Mucosa of descending colon (tissue), 3 donors: ENCODE data around the gene FZR1. TPM values are rescaled to one million over a fixed set of nuclear protein-coding genes. Genes with fewer than 3 reads are reported as not detected.
A peak's percentile ranks its signal among the peaks of the same experiment; 100 is the strongest.
"Not testable (repeated sequence)": the region's sequence is repeated elsewhere in the genome, so short reads cannot be mapped to it uniquely, and the experiment has no call there.

Source experiments
- ATAC-seq: fragments of 200-7000 bp; cut with Tn5 transposase; one replicate; pipeline ENCODE4 v1.9.1; 2020; ENCODE audit warnings: mild to moderate bottlenecking, moderate library complexity
- DNase-seq, 3 donors: peaks; one replicate each; pipeline ENCODE4 v3.0.0-alpha.2; 2020
- H3K36me3 ChIP-seq: fragments of 200-600 bp; one replicate; pipeline ENCODE4 v1.8.0; 2021; ENCODE audit warnings: low read depth, mild to moderate bottlenecking
- H3K4me1 ChIP-seq: fragments of 200-600 bp; one replicate; pipeline ENCODE4 v1.8.0; 2021; ENCODE audit warnings: low read depth, mild to moderate bottlenecking
- H3K4me3 ChIP-seq: fragments of 200-600 bp; one replicate; pipeline ENCODE4 v1.8.0; 2021; ENCODE audit warnings: mild to moderate bottlenecking
- H3K9me3 ChIP-seq: fragments of 200-600 bp; one replicate; pipeline ENCODE4 v1.8.0; 2021; ENCODE audit warnings: mild to moderate bottlenecking
- intact Hi-C, 2 donors: fragments of 100-400 bp; cut with DNase I in 1 of 2; cut with micrococcal nuclease in 1 of 2; formaldehyde crosslinking; loops; one replicate each; pipeline versions ENCODE4 v1.11.0 to v1.11.1; 2022; cut with DNase I, micrococcal nuclease
- total RNA-seq, 3 donors: library from RNA; stranded (reverse); fragmentation: NEBNext Ultra II Directional in 2 of 3; extraction: Animal tissue kit (Norgen Biotek cat#: 25700) in 2 of 3; gene quantifications; one replicate each; pipeline versions ENCODE4 v1.2.1 to v1.2.4, GENCODE V29; 2021 to 2023
- TF ChIP-seq, protein P1 (sequence below): fragments of 200-600 bp; IDR thresholded peaks from one replicate; pipeline ENCODE4 v1.8.0; 2022; ENCODE audit warnings: antibody characterized with exemption, mild to moderate bottlenecking
- donor health status: DM: no; HTN: no; CAD: no; lungs with moderate emphysema.
- donor health status: DM: no; HTN: no; CAD: no.
- donor health status: DM: no; HTN: yes; CAD: no.

FZR1 gene
- total RNA-seq, 3 donors from 2014 or later, result 35.9 to 59.6 (median 46.4) TPM

DNA sequence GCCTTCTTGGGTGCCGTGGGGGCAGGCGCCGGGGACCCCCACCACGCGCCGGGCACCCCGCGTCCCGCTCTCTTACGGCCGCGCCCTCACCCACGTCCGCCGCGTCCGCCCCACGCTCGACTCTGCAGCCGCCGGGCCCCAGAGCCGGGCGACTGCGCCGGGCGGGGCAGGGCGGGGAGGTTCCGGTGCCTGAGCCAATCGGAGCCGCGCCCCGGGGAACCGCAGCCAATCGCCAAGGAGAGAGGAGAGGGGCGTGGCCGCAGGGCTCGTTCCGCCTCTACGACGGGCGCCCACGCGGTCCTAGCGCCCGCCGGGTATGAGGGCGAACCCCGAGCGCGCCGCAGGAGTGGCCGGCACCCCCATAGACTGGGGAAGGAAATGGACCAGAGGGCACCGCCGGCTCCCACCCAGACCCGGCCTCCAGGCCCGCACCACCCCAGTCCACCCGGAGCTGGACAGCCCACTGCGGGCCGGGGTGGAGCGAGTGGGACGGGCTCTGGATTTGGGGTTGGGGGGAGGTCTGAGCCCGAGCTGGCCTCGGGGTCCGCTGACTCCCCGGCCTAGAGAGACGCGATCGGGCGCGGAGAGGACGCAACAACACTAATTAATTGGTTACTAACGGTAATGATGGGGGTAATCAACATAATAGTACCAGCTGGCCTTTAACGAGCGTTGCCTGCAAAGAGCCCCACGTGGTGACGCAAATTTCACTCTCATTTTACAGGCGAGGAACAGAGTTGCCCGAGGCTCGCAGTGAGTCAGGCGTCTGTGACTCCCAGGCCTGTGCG, 51.5 kb downstream of the FZR1 start, which contains the start of gene MFSD12:
Gene MFSD12, minus strand, starts transcription at position 126 of the 788 bp plus-strand sequence. CDS start 183 bp downstream, outside the sequence.
- TF ChIP-seq, protein P1, sequence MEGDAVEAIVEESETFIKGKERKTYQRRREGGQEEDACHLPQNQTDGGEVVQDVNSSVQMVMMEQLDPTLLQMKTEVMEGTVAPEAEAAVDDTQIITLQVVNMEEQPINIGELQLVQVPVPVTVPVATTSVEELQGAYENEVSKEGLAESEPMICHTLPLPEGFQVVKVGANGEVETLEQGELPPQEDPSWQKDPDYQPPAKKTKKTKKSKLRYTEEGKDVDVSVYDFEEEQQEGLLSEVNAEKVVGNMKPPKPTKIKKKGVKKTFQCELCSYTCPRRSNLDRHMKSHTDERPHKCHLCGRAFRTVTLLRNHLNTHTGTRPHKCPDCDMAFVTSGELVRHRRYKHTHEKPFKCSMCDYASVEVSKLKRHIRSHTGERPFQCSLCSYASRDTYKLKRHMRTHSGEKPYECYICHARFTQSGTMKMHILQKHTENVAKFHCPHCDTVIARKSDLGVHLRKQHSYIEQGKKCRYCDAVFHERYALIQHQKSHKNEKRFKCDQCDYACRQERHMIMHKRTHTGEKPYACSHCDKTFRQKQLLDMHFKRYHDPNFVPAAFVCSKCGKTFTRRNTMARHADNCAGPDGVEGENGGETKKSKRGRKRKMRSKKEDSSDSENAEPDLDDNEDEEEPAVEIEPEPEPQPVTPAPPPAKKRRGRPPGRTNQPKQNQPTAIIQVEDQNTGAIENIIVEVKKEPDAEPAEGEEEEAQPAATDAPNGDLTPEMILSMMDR, result no peak
- Histone ChIP-seq H3K36me3 (no peaks in the 10 kb centered on the region), H3K9me3 (no peaks in the 10 kb centered on the region), H3K4me3 (peak within 1 kb of the TSS; percentile 70), H3K4me1 (peaks cover 17% of the 10 kb centered on the region)
- DNase-seq, result peak; percentile 96 to 97 (median 96)
- ATAC-seq, result peak; percentile 96
- intact Hi-C loops, result no loop called here

DNA sequence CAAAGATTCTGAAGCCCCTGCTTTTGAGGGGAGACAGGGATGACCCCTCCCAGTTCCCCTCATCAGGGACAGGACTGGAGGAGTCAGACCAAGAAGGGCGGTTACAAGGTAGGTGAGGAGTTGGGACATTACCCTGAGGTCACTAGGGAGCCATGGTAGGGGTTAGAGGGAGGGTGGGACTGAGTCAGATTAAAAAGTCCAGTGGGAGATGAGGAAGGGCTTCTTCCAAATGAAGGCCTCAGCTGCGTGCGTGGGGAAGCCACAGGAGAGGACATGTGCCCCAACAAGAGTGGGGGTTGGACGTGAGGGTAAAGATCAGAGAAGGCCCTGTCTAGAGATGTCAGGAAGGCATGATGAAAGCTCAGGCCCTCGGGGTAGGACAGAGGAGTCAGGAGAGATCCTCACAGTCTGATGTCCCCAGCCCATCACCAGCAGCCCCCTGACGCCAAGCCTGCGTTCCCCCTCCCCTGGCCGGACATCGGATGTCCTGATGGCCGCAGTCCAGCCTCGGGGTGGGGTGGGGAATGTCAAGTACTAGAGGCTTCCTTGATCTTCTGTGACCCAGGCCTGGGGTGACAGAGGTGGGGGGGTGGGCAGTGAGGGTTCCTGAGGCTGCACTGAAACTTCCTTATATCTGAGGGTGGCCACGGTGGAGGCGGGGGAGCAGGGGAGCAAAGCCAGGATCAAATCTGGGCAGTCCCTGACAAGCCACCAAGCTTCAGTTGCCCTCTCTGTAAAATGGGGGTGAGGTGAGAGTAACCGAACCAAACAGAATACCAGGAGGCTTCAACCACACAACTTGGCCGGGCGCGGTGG, 57.8 kb downstream of the FZR1 start:
- TF ChIP-seq, protein P1, result no peak
- intact Hi-C loops, result no loop called here
- ATAC-seq (no peak), DNase-seq (no peak)
- Histone ChIP-seq H3K4me3 (no peak overlapping the region), H3K4me1 (no peaks in the 10 kb centered on the region), H3K9me3 (no peaks in the 10 kb centered on the region), H3K36me3 (no peaks in the 10 kb centered on the region)

DNA sequence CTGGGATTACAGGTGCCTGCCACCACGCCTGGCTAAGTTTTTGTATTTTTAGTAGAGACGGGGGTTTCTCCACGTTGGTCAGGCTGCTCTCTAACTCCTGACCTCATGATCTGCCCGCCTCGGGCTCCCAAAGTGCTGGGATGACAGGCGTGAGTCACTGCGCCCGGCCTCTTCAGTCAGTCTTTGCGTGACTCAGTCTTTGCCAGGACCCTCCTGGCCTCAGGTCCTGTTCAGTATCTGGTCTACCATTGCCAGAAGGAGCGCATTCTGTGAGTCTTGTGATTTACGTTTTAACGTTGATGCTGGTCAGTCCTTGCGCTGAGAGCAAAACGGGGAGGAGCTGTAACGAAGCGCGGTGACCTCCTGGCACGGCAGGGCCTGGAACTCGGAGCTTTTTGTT, 59.0 kb downstream of the FZR1 start:
- TF ChIP-seq, protein P1, result no peak
- no peak for ATAC-seq
- Histone ChIP-seq H3K4me3 (no peak overlapping the region), H3K36me3 (no peaks in the 10 kb centered on the region), H3K4me1 (peaks cover 1% of the 10 kb centered on the region), H3K9me3 (no peaks in the 10 kb centered on the region)
- intact Hi-C loops, result no loop called here
- DNase-seq, result no peak

DNA sequence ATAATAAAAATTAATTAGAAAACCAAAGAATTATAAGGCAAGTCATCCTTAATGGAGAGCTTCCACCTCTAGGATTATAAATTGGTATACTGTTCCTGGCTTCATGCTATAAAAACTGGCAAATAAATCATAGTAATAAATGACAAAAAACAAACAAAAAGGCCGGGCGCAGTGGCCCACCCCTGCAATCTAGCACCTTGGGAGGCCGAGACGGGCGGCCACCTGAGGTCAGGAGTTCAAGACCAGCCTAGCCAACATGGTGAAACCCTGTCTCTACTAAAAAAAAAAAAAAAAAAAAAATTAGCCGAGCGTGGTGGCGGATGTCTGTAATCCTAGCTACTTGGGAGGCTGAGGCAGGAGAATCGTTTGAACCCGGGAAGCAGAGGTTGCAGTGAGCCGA, 63.9 kb downstream of the FZR1 start:
- H3K4me3 ChIP-seq, DNase-seq, H3K36me3 ChIP-seq, intact Hi-C loops, H3K9me3 ChIP-seq, ATAC-seq: not testable (repeated sequence)
- peaks cover 22% of the 10 kb centered on the region for H3K4me1 ChIP-seq

DNA sequence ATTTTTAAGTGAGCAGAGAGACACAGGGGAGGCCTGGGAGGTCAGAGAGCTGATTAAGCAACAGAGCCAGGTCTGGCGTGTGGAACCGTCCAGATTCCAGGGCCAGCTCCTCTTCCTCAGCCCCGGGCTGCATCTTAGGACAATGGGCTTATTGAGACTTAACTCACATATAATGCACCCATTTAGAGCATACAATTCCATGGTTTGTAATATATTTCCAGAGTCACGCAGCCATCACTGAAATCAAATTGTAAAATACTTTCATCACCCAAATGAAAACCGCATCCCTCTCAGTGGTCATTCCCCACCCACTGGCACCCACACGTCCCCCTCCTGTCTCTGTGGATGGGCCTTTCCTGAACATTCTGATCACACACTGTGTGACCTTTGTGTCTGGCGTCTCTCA, 64.5 kb downstream of the FZR1 start:
- H3K9me3 ChIP-seq, result no peaks in the 10 kb centered on the region
- intact Hi-C loops, result no loop called here
- no peak for ATAC-seq
- DNase-seq, result no peak
- H3K4me3 ChIP-seq, result no peak overlapping the region
- TF ChIP-seq, protein P1, result no peak
- H3K4me1 ChIP-seq, result peaks cover 23% of the 10 kb centered on the region
- H3K36me3 ChIP-seq, result no peaks in the 10 kb centered on the region
